ENCODE results near the gene PYM1.

- TF ChIP-seq CTCF (conservative IDR thresholded peaks at IDR 0.05 in 1 of 2, IDR thresholded peaks at IDR 0.05 in 1 of 2; ENCODE audit: extremely low read depth in 1 of 2, insufficient read depth in 1 of 2, low read depth in 1 of 2, low read length in 2 of 2) (no peak), EZH2 (IDR thresholded peaks at IDR 0.05; ENCODE audit: borderline replicate concordance, low read length) (no peak)
These were observed 44.3 kb upstream of the PYM1 start for GRCh38 chr12:55972042-55972441.
